Measurements from ENCODE around the gene LRRC55. TPM values are rescaled to one million over a fixed set of nuclear protein-coding genes. Genes with fewer than 3 reads are reported as not detected.

Gene LRRC55
- total RNA-seq, 4 donors from 2014 or later, result 0.14 to 0.16 TPM; not detected in 2

DNA sequence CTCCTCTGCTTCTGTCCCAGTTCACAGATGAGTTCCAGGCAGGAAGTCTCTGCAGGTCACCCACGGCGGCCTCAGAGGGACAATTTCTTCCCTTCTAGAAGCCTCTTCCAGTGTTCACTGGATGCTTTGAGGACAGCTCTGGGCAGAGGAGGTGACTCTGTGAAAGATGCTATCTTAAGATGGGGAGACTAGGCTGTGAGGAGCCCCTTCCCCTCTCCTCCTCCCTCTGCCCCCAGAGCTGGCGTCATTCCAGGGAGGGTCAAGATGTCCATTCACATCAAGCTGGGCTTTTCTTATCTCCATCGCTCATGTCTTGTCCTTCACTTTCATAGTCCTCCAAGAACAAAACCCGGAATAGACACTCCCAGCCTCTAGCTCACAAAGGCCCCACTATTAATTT is 51.9 kb downstream of the LRRC55 start:
- DNase-seq, result no peak
- Histone ChIP-seq H3K4me3 (no peak overlapping the region), H3K27me3 (peaks cover 11% of the 10 kb centered on the region), H3K9me3 (no peaks in the 10 kb centered on the region), H3K27ac (no peak overlapping the region), H3K4me1 (no peaks in the 10 kb centered on the region), H3K36me3 (no peaks in the 10 kb centered on the region)
- in situ Hi-C loops (cut with MboI; ENCODE audit: low pct_ligation_motif_present in 1 of 4, low pct_unique_long_range_greater_than_20kb in 1 of 4, low sequenced_read_pairs in 3 of 4), result no loop called here
- no peak for TF ChIP-seq POLR2AphosphoS5 (IDR thresholded peaks at IDR 0.05)
- TF ChIP-seq EP300 (IDR thresholded peaks at IDR 0.05; ENCODE audit: low read depth), result no peak
- TF ChIP-seq, protein P1, sequence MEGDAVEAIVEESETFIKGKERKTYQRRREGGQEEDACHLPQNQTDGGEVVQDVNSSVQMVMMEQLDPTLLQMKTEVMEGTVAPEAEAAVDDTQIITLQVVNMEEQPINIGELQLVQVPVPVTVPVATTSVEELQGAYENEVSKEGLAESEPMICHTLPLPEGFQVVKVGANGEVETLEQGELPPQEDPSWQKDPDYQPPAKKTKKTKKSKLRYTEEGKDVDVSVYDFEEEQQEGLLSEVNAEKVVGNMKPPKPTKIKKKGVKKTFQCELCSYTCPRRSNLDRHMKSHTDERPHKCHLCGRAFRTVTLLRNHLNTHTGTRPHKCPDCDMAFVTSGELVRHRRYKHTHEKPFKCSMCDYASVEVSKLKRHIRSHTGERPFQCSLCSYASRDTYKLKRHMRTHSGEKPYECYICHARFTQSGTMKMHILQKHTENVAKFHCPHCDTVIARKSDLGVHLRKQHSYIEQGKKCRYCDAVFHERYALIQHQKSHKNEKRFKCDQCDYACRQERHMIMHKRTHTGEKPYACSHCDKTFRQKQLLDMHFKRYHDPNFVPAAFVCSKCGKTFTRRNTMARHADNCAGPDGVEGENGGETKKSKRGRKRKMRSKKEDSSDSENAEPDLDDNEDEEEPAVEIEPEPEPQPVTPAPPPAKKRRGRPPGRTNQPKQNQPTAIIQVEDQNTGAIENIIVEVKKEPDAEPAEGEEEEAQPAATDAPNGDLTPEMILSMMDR (IDR thresholded peaks at IDR 0.05), result no peak
- no peak for TF ChIP-seq POLR2A (IDR thresholded peaks at IDR 0.05)
- WGBS, 2 donors (ENCODE audit: low coverage in 1 of 2), result 68 to 72% methylated on average over 5 of the region's 5 CpGs
- intact Hi-C loops (cut with DNase I; ENCODE audit: low total_unique reads), result no loop called here

DNA sequence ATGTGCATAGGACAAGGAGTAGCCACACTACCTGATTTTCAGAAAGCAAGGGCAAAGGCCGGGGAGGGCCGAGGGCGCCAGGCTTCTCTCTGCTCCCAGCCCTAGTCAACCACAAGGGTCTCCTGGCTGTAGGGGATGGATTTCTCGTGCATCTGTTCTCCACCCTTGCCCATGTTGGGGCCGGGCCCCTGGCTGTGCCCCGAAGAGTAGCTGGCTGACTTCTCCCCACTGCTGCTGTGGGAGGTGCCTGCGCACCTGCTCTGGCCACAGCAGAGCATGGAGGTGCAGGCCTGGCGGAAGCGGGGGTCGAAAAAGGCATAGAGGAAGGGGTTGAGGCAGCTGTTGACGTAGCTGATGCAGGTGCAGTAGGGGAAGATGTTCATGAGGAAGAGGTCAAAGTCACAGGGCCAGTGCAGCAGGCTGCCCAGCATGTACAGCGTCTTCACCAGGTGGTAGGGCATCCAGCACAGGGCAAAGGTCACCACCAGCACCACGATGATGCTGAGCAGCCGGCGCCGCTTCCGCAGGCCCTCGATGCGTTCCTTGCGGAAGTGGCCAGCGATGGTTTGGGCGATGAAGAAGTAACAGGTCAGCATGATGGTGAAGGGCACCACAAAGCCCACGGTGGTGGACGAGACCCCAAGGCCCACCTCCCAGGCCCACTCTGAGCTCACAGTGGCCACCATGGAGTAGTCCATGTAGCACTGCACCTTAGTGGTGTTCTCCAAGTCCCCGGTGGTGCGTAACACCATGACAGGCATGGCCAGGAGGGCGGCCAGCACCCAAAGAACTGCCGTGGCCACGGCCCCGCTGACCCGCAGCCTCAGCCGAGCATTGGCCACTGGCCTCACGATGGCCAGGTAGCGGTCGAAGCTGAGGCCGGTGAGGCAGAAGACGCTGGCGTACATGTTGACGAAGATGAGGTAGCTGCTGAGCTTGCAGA is 54.3 kb downstream of the LRRC55 start:
- Histone ChIP-seq H3K27ac (no peak overlapping the region), H3K9me3 (no peaks in the 10 kb centered on the region), H3K4me3 (no peak overlapping the region), H3K36me3 (no peaks in the 10 kb centered on the region), H3K27me3 (peaks cover 11% of the 10 kb centered on the region), H3K4me1 (peaks cover 0 to 6% (median 0%) of the 10 kb centered on the region in 4 donors)
- WGBS, 2 donors (ENCODE audit: low coverage in 1 of 2), result 85 to 89% methylated on average over 8 to 39 of the region's 39 CpGs
- no peak for DNase-seq
- in situ Hi-C loops (cut with MboI; ENCODE audit: low pct_ligation_motif_present in 1 of 4, low pct_unique_long_range_greater_than_20kb in 1 of 4, low sequenced_read_pairs in 3 of 4), result no loop called here
- intact Hi-C loops (cut with DNase I; ENCODE audit: low total_unique reads), result no loop called here
- TF ChIP-seq POLR2AphosphoS5 (IDR thresholded peaks at IDR 0.05), result no peak
- no peak for TF ChIP-seq EP300 (IDR thresholded peaks at IDR 0.05; ENCODE audit: low read depth)
- TF ChIP-seq POLR2A (IDR thresholded peaks at IDR 0.05), result no peak
- TF ChIP-seq, protein P1 (IDR thresholded peaks at IDR 0.05), result no peak

DNA sequence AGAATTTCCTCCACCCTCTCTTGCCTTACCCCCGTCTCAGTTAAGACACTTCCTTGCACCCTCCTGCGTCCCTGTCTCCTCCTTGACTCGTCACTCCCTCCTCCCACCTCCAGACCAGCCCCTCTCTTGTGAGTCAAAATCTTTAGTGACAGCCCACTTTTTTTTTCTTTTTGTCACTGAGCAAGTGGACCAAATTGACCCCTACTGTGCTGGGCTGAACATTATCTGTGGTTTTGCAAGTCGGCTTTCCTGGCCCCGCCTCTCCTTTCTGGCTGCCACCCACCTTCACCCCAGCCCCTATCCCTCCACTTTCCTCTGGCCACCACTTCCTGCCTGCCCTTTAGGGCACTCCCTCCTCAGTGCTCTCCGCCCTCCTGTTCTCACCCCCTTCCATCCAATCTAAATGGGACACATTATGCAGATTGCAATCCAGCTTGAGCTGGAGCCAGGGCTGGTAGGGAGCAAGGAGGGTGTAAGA is 55.5 kb downstream of the LRRC55 start, which contains the start of gene APLNR:
TSS of gene APLNR (minus strand) at position 47 of the 478 bp plus-strand sequence. CDS start 246 bp downstream, outside the sequence.
- WGBS, 2 donors (ENCODE audit: low coverage in 1 of 2), result 51 to 53% methylated on average over 6 of the region's 6 CpGs
- Histone ChIP-seq H3K27ac (no peak within 1 kb of the TSS), H3K4me1 (peaks cover 0 to 6% (median 0%) of the 10 kb centered on the region in 4 donors), H3K36me3 (no peaks in the 10 kb centered on the region), H3K27me3 (peaks cover 11% of the 10 kb centered on the region), H3K9me3 (no peaks in the 10 kb centered on the region), H3K4me3 (no peak within 1 kb of the TSS)
- intact Hi-C loops (cut with DNase I; ENCODE audit: low total_unique reads), result no loop called here
- in situ Hi-C loops (cut with MboI; ENCODE audit: low pct_ligation_motif_present in 1 of 4, low pct_unique_long_range_greater_than_20kb in 1 of 4, low sequenced_read_pairs in 3 of 4), result no loop called here
- TF ChIP-seq, protein P1 (IDR thresholded peaks at IDR 0.05), result no peak
- TF ChIP-seq EP300 (IDR thresholded peaks at IDR 0.05; ENCODE audit: low read depth) (no peak), POLR2A (IDR thresholded peaks at IDR 0.05) (no peak), POLR2AphosphoS5 (IDR thresholded peaks at IDR 0.05) (no peak)
- no peak for DNase-seq

DNA sequence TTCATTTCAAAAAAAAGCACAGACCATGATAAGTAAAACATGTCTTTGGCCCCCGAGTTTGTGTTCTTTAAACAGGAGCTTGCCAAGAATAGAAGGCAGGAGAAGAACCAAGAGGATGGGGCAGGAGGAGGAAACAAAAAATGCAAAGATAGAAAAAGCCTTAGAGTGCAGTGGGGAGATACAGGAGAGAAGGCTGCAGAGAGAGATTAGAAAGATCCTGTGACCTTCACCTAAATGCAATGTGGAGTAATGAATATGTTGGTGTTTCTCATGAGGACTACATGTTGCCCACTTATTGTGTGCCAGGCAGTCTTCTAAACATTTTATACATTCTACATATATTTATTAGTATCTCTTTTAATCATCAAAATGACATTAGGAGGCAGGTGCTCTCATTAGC is 57.6 kb downstream of the LRRC55 start:
- 65 to 73% methylated on average over 1 of the region's 1 CpG for WGBS, 2 donors (ENCODE audit: low coverage in 1 of 2)
- Histone ChIP-seq H3K27me3 (no peaks in the 10 kb centered on the region), H3K36me3 (no peaks in the 10 kb centered on the region), H3K4me1 (peaks cover 0 to 6% (median 0%) of the 10 kb centered on the region in 4 donors), H3K27ac (no peak overlapping the region), H3K9me3 (no peaks in the 10 kb centered on the region), H3K4me3 (no peak overlapping the region)
- intact Hi-C loops (cut with DNase I; ENCODE audit: low total_unique reads) (no loop called here), in situ Hi-C loops (cut with MboI; ENCODE audit: low pct_ligation_motif_present in 1 of 4, low pct_unique_long_range_greater_than_20kb in 1 of 4, low sequenced_read_pairs in 3 of 4) (no loop called here)
- no peak for DNase-seq
- TF ChIP-seq EP300 (IDR thresholded peaks at IDR 0.05; ENCODE audit: low read depth) (no peak), POLR2A (IDR thresholded peaks at IDR 0.05) (no peak), POLR2AphosphoS5 (IDR thresholded peaks at IDR 0.05) (no peak)
- TF ChIP-seq, protein P1 (IDR thresholded peaks at IDR 0.05), result no peak

Measured in transverse colon (tissue), 4 donors.